Activated CD4-positive, alpha-beta T cell treated with anti-CD3 and anti-CD28 coated beads, Interleukin-2, amount 10 ng/mL, durations not matched to agents 7 days and 5 days (primary cell): ENCODE data around the gene WNT8B. TPM values are rescaled to one million over a fixed set of nuclear protein-coding genes. Genes with fewer than 3 reads are reported as not detected.

ENCODE experiments used
- CTCF ChIA-PET: fragments of 350-600 bp; sonication (Branson Sonifier 250); formaldehyde crosslinking; loops from one replicate; lab custom pipeline; 2021; ENCODE audit warnings: antibody characterized with exemption; lab: Charles Lee
- POLR2A ChIA-PET: fragments of 350-600 bp; sonication (Branson Sonifier 250); formaldehyde crosslinking; loops from one replicate; lab custom pipeline; 2021; ENCODE audit warnings: antibody characterized with exemption; lab: Charles Lee
- DNase-seq: peaks from one replicate; pipeline ENCODE4 v3.0.0-alpha.2; 2020
- H3K27ac Mint-ChIP-seq: one replicate; pipeline ENCODE4 v1.8.0; 2021; ENCODE audit warnings: mild to moderate bottlenecking, moderate library complexity, mixed read lengths
- H3K27me3 Mint-ChIP-seq: one replicate; pipeline ENCODE4 v1.8.0; 2021; ENCODE audit warnings: mixed read lengths
- H3K36me3 Mint-ChIP-seq: one replicate; pipeline ENCODE4 v1.8.0; 2021; ENCODE audit warnings: low read depth, mixed read lengths
- H3K4me1 Mint-ChIP-seq: one replicate; pipeline ENCODE4 v1.8.0; 2021; ENCODE audit warnings: mixed read lengths
- H3K4me3 Mint-ChIP-seq: one replicate; pipeline ENCODE4 v1.8.0; 2021; ENCODE audit warnings: mild to moderate bottlenecking, moderate library complexity, mixed read lengths
- H3K9me3 Mint-ChIP-seq: one replicate; pipeline ENCODE4 v1.8.0; 2021; ENCODE audit warnings: mixed read lengths
- total RNA-seq, 2 experiments: library from RNA; stranded (reverse); gene quantifications; one replicate each; pipeline ENCODE4 v1.2.3, GENCODE V29; 2021

The WNT8B gene
- total RNA-seq = under 1 TPM; 0.10 to 0.40 TPM

GRCh38 chr10:100462709-100463108 lies at the start of gene WNT8B:
WNT8B (plus strand) TSS chr10:100463009; CDS start chr10:100463169, 160 bp downstream.
- no peak within 1 kb of the TSS for H3K27ac Mint-ChIP-seq
- ChIA-PET POLR2A (no interaction called here), CTCF (interaction anchor here (1.2 kb wide), 1 partner anchor 18 kb away, joined by 3 read pairs; no protein-coding TSS in a partner anchor)
- H3K36me3 Mint-ChIP-seq = peaks cover 7% of the 10 kb centered on the region
- no peak within 1 kb of the TSS for H3K4me3 Mint-ChIP-seq
- H3K27me3 Mint-ChIP-seq = peaks cover 10% of the 10 kb centered on the region
- no peaks in the 10 kb centered on the region for H3K9me3 Mint-ChIP-seq
- H3K4me1 Mint-ChIP-seq = no peaks in the 10 kb centered on the region
- DNase-seq = no peak

- Mint-ChIP-seq H3K27me3 (peaks cover 12% of the 10 kb centered on the region), H3K36me3 (no peaks in the 10 kb centered on the region), H3K27ac (no peak overlapping the region), H3K9me3 (no peaks in the 10 kb centered on the region), H3K4me3 (no peak overlapping the region), H3K4me1 (no peaks in the 10 kb centered on the region)
- ChIA-PET CTCF (interaction anchor here (1.1 to 2.9 kb wide), 2 partner anchors 19 to 23 kb away, joined by 5 to 7 read pairs; no protein-coding TSS in a partner anchor), POLR2A (no interaction called here)
- no peak for DNase-seq
These were observed 49.6 kb upstream of the WNT8B start for GRCh38 chr10:100413173-100413572.

GRCh38 chr10:100419911-100420449 lies 42.8 kb upstream of the WNT8B start:
- Mint-ChIP-seq H3K4me1 (no peaks in the 10 kb centered on the region), H3K9me3 (no peaks in the 10 kb centered on the region), H3K4me3 (no peak overlapping the region), H3K27me3 (peaks cover 5% of the 10 kb centered on the region), H3K36me3 (no peaks in the 10 kb centered on the region), H3K27ac (no peak overlapping the region)
- no peak for DNase-seq
- CTCF ChIA-PET = interaction anchor here (1.8 kb wide), 1 partner anchor 71 kb away, joined by 3 read pairs; no protein-coding TSS in a partner anchor
- POLR2A ChIA-PET = no interaction called here

GRCh38 chr10:100427374-100427773 lies 35.4 kb upstream of the WNT8B start:
- ChIA-PET CTCF (no interaction called here), POLR2A (no interaction called here)
- no peaks in the 10 kb centered on the region for H3K36me3 Mint-ChIP-seq
- peaks cover under 1% of the 10 kb centered on the region for H3K4me1 Mint-ChIP-seq
- H3K4me3 Mint-ChIP-seq = no peak overlapping the region
- no peak for DNase-seq
- no peak overlapping the region for H3K27ac Mint-ChIP-seq
- H3K27me3 Mint-ChIP-seq = peaks cover 2% of the 10 kb centered on the region
- H3K9me3 Mint-ChIP-seq = no peaks in the 10 kb centered on the region

- Mint-ChIP-seq H3K27ac (peak overlapping the region; percentile 9), H3K36me3 (no peaks in the 10 kb centered on the region), H3K4me1 (peaks cover 14% of the 10 kb centered on the region), H3K4me3 (no peak overlapping the region), H3K27me3 (no peaks in the 10 kb centered on the region), H3K9me3 (no peaks in the 10 kb centered on the region)
- ChIA-PET POLR2A (interaction anchor here (0.5 kb wide), 1 partner anchor 102 kb away, joined by 4 read pairs; the partner anchor contains the start of gene HIF1AN), CTCF (interaction anchor here (0.6 to 5.8 kb wide), 36 partner anchors 9 to 142 kb away, joined by 3 to 69 read pairs (median 4); partner anchors contain the start of genes HIF1AN and SCD)
- DNase-seq = peak; percentile 98
These were observed 29.3 kb upstream of the WNT8B start for GRCh38 chr10:100433253-100434240.

GRCh38 chr10:100436255-100436654 lies 26.6 kb upstream of the WNT8B start:
- Mint-ChIP-seq H3K4me1 (peaks cover 14% of the 10 kb centered on the region), H3K9me3 (no peaks in the 10 kb centered on the region), H3K27me3 (no peaks in the 10 kb centered on the region), H3K4me3 (no peak overlapping the region), H3K36me3 (no peaks in the 10 kb centered on the region), H3K27ac (no peak overlapping the region)
- ChIA-PET CTCF (interaction anchor here (0.9 kb wide), 1 partner anchor 23 kb away, joined by 5 read pairs; no protein-coding TSS in a partner anchor), POLR2A (no interaction called here)
- DNase-seq = no peak

- no peak overlapping the region for H3K4me3 Mint-ChIP-seq
- no peaks in the 10 kb centered on the region for H3K27me3 Mint-ChIP-seq
These were observed 24.0 kb upstream of the WNT8B start for GRCh38 chr10:100438674-100439315.

GRCh38 chr10:100442548-100442947 lies 20.3 kb upstream of the WNT8B start:
- CTCF ChIA-PET = interaction anchor here (1.0 to 1.3 kb wide), 2 partner anchors 40 to 71 kb away, joined by 3 read pairs; no protein-coding TSS in a partner anchor
- DNase-seq = no peak
- Mint-ChIP-seq H3K36me3 (no peaks in the 10 kb centered on the region), H3K4me3 (no peak overlapping the region), H3K27me3 (no peaks in the 10 kb centered on the region), H3K4me1 (no peaks in the 10 kb centered on the region), H3K9me3 (no peaks in the 10 kb centered on the region), H3K27ac (no peak overlapping the region)
- POLR2A ChIA-PET = no interaction called here

More at GRCh38 chr10:100438674-100439315, 24.0 kb upstream of the WNT8B start:
- H3K36me3 Mint-ChIP-seq = no peaks in the 10 kb centered on the region
- POLR2A ChIA-PET = no interaction called here
- CTCF ChIA-PET = interaction anchor here (0.9 to 1.9 kb wide), 9 partner anchors 43 to 394 kb away, joined by 3 to 9 read pairs (median 4); partner anchors contain the start of gene PKD2L1
- H3K27ac Mint-ChIP-seq = no peak overlapping the region
- H3K9me3 Mint-ChIP-seq = no peaks in the 10 kb centered on the region
- H3K4me1 Mint-ChIP-seq = peaks cover 4% of the 10 kb centered on the region
- DNase-seq = no peak

GRCh38 chr10:100446130-100446761 lies 16.6 kb upstream of the WNT8B start:
- Mint-ChIP-seq H3K4me1 (no peaks in the 10 kb centered on the region), H3K4me3 (no peak overlapping the region), H3K27ac (no peak overlapping the region), H3K36me3 (no peaks in the 10 kb centered on the region), H3K27me3 (peaks cover 2% of the 10 kb centered on the region), H3K9me3 (no peaks in the 10 kb centered on the region)
- ChIA-PET POLR2A (interaction anchor here (0.6 kb wide), 1 partner anchor 102 kb away, joined by 3 read pairs; no protein-coding TSS in a partner anchor), CTCF (interaction anchor here (0.8 to 1.3 kb wide), 3 partner anchors 12 to 36 kb away, joined by 3 to 5 read pairs (median 5); no protein-coding TSS in a partner anchor)
- DNase-seq = no peak

GRCh38 chr10:100447663-100448062 lies 15.1 kb upstream of the WNT8B start:
- peaks cover 6% of the 10 kb centered on the region for H3K27me3 Mint-ChIP-seq
- POLR2A ChIA-PET = no interaction called here
- no peak overlapping the region for H3K27ac Mint-ChIP-seq
- H3K9me3 Mint-ChIP-seq = no peaks in the 10 kb centered on the region
- no peaks in the 10 kb centered on the region for H3K36me3 Mint-ChIP-seq
- H3K4me1 Mint-ChIP-seq = no peaks in the 10 kb centered on the region
- no peak for DNase-seq
- CTCF ChIA-PET = interaction anchor here (1.3 kb wide), 1 partner anchor 13 kb away, joined by 4 read pairs; no protein-coding TSS in a partner anchor
- no peak overlapping the region for H3K4me3 Mint-ChIP-seq

GRCh38 chr10:100448951-100449350 lies 13.9 kb upstream of the WNT8B start:
- H3K36me3 Mint-ChIP-seq = no peaks in the 10 kb centered on the region
- H3K4me3 Mint-ChIP-seq = no peak overlapping the region
- no peak for DNase-seq
- POLR2A ChIA-PET = interaction anchor here (0.5 kb wide), 1 partner anchor 56 kb away, joined by 4 read pairs; no protein-coding TSS in a partner anchor
- no peaks in the 10 kb centered on the region for H3K4me1 Mint-ChIP-seq
- H3K9me3 Mint-ChIP-seq = no peaks in the 10 kb centered on the region
- H3K27me3 Mint-ChIP-seq = peaks cover 6% of the 10 kb centered on the region
- H3K27ac Mint-ChIP-seq = no peak overlapping the region
- CTCF ChIA-PET = no interaction called here

GRCh38 chr10:100468322-100468721 lies 5.5 kb downstream of the WNT8B start:
- CTCF ChIA-PET = interaction anchor here (1.2 kb wide), 1 partner anchor 94 kb away, joined by 3 read pairs; no protein-coding TSS in a partner anchor
- Mint-ChIP-seq H3K27ac (no peak overlapping the region), H3K4me3 (no peak overlapping the region), H3K27me3 (peaks cover 5% of the 10 kb centered on the region), H3K9me3 (no peaks in the 10 kb centered on the region), H3K36me3 (peaks cover under 1% of the 10 kb centered on the region), H3K4me1 (no peaks in the 10 kb centered on the region)
- DNase-seq = no peak
- POLR2A ChIA-PET = no interaction called here
